ENCODE data around the gene TIMP2.

GRCh38 chr17:78884876-78885667, 40.1 kb downstream of the TIMP2 start:
- TF ChIP-seq CTCF (IDR thresholded peaks at IDR 0.05) (no peak), REST (IDR thresholded peaks at IDR 0.05; ENCODE audit: insufficient read depth in 1 of 2, low read depth in 2 of 2, low read length in 1 of 2) (no peak), POLR2AphosphoS5 (IDR thresholded peaks at IDR 0.05; ENCODE audit: low read depth, low read length) (no peak), TCF7L2 (IDR thresholded peaks at IDR 0.05; ENCODE audit: low read depth, low read length) (no peak)
